Left kidney (tissue), 2 donors: ENCODE measurements around the gene GBP3. TPM values are rescaled to one million over a fixed set of nuclear protein-coding genes. Genes with fewer than 3 reads are reported as not detected.
"Not testable (repeated sequence)": the region's sequence is repeated elsewhere in the genome, so short reads cannot be mapped to it uniquely, and the experiment has no call there.

ENCODE experiments used
- DNase-seq: peaks from one replicate; pipeline ENCODE4 v3.0.0-alpha.2; 2013
- polyA plus RNA-seq: library from polyadenylated mRNA; unstranded; fragments of 120-200 nt; gene quantifications from one replicate; pipeline ENCODE4 v1.2.1, GENCODE V29; 2013; ENCODE audit not compliant: insufficient read length

GBP3 gene
- polyA plus RNA-seq, 1 donor = 14.2 TPM

GRCh38 chr1:89041119-89041641, 18.5 kb upstream of the GBP3 start:
- DNase-seq = no peak

DNA sequence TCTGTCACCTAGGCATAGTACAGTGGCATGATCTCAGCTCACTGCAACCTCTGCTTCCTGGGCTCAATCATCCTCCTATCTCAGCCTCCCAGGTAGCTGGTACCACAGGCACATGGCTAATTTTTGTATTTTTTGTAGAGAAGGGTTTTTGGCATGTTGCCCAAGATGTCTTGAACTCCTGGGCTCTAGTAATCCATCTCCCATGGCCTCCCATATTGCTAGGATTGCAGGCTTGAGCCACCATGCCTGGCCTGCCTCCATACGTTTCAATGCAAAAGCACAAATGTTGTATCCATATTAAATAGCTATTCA, 17.6 kb upstream of the GBP3 start:
- no peak for DNase-seq

DNA sequence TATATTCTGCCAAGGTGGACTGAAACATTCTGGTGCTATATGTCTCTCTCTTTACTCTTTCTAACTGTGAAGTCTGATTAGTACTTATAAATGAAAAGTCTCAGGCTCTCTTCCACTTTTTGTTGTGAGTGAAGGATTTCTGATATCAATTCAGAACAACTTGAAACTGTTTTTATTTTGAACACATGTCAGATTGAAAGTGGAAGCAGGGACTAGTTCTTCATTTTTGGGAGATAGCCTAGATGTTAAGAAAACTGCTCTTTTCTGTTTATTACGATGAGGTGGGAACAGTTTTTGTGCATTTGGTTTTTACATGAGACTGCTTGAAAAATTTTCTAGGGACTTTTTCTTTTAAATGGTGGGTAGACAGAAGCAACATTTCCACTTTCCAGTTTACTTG, 14.5 kb upstream of the GBP3 start:
- DNase-seq = no peak

GRCh38 chr1:89035080-89035479, 12.4 kb upstream of the GBP3 start:
- DNase-seq = no peak

DNA sequence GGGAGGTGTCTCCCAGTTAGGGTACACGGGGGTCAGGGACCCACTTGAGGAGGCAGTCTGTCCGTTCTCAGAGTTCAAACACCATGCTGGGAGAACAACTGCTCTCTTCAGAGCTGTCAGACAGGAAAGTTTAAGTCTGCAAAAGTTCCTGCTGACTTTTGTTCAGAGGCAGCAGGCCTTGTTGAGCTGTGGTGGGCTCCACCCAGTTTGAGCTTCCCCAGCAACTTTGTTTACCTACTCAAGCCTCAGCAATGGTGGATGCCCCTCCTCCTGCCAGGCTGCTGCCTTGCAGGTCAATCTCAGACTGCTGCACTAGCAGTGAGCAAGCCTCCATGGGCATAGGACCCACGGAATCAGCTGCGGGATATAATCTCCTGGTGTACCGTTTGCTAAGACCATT, 11.3 kb upstream of the GBP3 start:
- not testable (repeated sequence) for DNase-seq

DNA sequence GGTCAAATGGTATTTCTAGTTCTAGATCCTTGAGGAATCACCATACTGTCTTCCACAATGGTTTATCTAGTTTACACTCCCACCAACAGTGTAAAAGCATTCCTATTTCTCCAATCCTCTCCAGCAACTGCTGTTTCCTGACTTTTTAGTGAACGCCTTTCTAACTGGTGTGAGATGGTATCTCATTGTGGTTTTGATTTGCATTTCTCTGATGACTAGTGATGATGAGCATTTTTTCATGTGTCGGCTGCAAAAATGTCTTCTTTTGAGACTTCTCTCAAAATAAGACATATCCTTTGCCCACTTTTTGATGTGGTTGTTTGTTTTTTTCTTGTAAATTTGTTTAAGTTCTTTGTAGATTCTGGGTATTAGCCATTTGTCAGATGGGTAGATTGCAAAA, 6.4 kb upstream of the GBP3 start:
- DNase-seq = not testable (repeated sequence)

GRCh38 chr1:89025928-89026327, 3.3 kb upstream of the GBP3 start:
- DNase-seq = no peak

- DNase-seq = no peak
These were observed 360 bp upstream of the GBP3 start for GRCh38 chr1:89023026-89023425.

DNA sequence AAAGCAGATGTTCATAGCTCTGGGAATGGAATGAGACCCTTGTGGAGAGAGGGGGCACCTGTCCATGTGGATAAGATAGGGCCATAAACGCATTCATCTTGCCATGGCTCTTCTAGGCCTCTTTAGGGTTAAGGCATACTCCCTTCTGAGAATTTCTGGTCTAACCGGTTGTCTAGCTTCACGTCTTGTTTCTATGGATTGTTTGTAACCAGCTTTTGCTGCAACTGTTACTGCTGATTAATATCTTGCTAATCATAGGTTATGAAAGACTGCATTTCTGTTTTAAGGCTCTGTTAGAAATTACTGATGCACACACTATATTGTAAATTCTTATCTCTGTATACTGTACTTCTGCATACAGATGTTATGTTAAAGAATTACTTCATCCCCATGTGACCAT, 4.3 kb downstream of the GBP3 start:
- DNase-seq = not testable (repeated sequence)

GRCh38 chr1:89008511-89008910, 14.2 kb downstream of the GBP3 start:
- no peak for DNase-seq

- no peak for DNase-seq
These were observed 17.1 kb downstream of the GBP3 start for GRCh38 chr1:89005286-89006151.

DNA sequence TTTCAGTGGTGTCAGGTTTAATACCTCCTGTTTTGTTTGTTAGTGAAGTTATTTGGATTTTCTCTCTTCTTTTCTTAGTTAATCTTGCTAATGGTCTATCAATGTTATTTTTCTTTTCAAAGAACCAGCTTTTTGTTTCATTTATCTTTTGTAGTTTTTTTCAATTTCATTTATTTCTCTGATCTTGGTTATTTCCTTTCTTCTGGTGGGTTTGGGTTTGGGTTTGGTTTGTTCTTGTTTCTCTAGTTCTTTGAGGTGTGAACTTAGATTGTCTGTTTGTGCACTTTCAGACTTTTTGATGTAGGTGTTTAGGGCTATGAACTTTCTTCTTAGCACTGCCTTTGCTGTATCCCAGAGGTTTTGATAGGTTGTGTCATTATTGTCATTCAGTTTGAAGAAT, 20.5 kb downstream of the GBP3 start:
- not testable (repeated sequence) for DNase-seq

GRCh38 chr1:89001510-89001909, 21.2 kb downstream of the GBP3 start:
- no peak for DNase-seq

DNA sequence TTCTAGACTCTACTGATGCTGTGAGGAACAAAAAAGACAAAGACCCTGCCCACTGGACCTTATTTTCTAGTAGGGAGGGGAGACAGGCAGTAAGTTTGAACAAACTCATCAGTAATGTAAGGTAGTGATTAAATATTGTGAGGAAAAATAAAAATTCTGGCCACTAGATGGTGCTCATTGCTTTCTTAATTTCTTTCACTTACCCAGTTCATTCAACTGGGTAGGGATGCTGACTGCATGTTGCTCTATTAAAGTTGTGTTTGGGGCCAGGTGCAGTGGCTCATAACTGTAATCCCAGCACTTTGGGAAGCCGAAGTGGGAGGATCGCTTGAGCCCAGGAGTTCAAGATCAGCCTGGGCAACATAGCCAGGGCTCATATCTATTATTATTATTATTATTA, 23.9 kb downstream of the GBP3 start:
- peak; percentile 85 for DNase-seq

DNA sequence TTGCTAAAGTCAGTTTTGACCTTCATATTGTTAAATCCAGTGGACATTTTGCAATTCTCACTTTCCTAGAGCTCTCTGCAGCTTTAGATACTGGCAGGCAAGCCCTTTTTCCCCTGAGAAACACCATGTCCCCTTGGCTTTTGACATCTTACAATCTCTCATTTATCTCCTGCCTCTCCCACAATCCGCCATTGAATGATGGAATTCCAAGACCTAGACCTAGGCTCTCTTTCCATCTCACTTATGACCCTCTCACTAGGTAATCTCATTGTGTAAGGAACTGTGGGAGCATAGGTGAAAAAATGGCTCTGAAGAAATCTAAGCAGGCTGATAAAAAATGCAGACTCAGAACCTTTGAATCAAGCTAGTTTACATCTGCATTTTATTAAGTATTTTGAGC, 32.2 kb downstream of the GBP3 start:
- DNase-seq = no peak

DNA sequence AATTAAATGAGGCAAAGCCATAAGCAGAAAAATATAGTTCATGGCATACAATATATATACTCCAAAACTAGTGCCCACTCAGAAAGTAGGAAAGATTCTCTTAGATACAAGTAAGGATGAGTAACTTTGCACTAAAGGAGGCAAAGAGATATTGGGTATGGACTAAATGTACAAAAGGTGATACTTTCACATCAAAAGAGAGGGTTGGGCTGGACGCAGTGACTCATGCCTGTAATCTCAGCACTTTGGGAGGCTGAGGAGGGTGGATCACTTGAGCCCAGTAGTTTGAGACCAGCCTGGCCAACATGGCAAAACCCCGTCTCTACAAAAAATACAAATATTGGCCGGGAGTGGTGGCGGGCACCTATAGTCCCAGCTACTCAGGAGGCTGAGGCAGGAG, 37.0 kb downstream of the GBP3 start:
- no peak for DNase-seq

DNA sequence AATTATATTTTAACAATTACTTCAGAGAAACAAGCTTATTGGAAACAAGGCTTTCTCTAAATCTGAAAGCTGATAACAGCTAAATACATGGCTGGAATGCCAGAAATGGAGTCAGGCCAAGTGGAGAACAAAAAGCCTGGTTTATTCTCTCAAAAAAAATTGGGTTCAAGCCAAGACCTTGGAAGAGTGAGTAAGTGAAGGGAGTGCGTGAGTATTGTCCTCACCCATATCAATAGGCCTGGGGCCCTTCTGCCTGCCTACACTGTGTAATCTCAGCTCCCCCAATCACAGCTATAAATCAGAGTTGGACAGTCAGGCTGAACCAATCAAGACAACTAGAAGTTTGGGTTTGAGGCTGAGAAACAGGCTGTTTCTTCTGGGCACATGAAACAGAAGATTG, 37.6 kb downstream of the GBP3 start:
- DNase-seq = peak; percentile 36

- no peak for DNase-seq
These were observed 38.1 kb downstream of the GBP3 start for GRCh38 chr1:88984569-88984968.

GRCh38 chr1:88983791-88984559, 38.7 kb downstream of the GBP3 start:
- peak; percentile 46 for DNase-seq

DNA sequence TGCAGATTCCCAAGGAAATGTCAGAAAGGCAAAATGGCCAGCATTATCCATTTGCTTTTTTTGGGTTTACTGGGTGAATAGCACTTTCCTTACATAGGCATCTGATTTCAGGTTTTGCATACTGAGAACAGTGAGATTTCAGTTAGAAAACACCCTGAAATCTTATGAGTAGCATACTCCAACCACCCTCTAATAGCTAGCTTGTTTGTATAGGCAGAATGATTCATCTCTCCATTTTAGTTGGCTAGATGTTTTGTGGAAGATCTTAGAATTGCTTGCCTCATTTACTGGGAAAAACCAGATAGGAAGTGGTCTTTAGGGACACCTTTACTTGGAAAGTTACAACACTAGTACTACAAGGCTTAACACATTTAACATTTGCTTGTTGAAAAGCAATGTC, 40.6 kb downstream of the GBP3 start:
- no peak for DNase-seq

- DNase-seq = not testable (repeated sequence)
These were observed 41.2 kb downstream of the GBP3 start for GRCh38 chr1:88981506-88981905.

DNA sequence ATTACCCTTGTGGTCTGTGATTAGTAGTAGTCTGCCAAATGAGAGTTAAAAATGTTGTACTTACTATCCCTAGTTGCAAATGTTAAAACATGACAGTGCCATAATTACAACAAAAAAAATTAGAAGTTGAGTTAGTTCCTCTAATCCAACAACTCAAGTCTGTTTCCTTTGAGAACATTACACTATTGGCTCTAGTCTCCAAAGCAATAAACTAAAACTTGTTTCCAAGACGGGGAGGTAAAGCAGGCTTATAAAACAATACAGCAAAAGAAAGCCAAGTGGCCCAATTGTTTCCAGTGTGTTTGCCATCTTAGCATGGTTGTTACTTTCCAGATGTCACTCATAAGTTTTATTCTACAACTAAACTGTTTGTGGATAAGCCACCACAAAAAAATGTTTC, 41.8 kb downstream of the GBP3 start:
- no peak for DNase-seq

GRCh38 chr1:88979749-88980116, 42.9 kb downstream of the GBP3 start:
- DNase-seq = no peak
